ENCODE results near the gene CHST4.
A peak's percentile ranks its signal among the peaks of the same experiment; 100 is the strongest.

CHST4 gene

GRCh38 chr16:71526111-71526631, at the start of gene CHST4:
Gene CHST4 (plus strand): TSS chr16:71526426. CDS start chr16:71536678, 10,252 bp downstream.
- H3K9me3 Mint-ChIP-seq: no peaks in the 10 kb centered on the region
- H3K4me3 Mint-ChIP-seq: no peak within 1 kb of the TSS
- no peak within 1 kb of the TSS for H3K27ac Mint-ChIP-seq
- no peaks in the 10 kb centered on the region for H3K36me3 Mint-ChIP-seq (ENCODE audit: low read depth)
- intact Hi-C loops (cut with micrococcal nuclease): no loop called here
- peaks cover 16% of the 10 kb centered on the region for H3K27me3 Mint-ChIP-seq
- peaks cover 9% of the 10 kb centered on the region for H3K4me1 Mint-ChIP-seq (ENCODE audit: low read depth)

DNA sequence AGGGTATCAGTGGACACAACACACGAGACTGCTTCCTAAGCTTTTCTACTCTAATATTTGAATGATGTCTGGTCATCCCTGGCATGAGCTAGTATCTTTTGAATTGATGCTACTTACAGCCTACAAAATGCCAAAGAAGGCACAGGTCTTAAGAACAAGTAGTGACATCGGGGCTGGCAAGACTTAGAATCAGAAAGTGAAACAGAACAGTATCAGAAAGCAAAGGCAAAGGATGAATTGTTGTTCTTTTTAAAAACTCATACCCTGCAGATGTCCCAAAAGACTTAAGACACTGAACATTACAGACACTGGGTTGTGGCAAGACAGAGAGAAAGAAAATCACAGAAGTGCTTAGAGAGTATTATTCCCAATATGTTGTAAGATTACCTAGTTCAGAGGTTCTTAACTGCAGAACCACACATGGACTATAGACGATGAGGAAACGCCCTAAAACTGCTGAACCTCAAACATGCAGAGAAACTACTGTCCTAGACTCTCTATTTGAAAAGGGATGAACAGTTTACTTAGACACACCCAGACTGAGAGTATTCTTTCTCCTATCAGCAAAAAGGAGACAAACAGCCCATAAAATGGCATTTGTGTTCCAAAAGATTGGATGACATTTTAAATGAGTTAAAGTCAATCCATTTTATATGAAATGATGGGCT, 49.6 kb upstream of the CHST4 start:
- no peak overlapping the region for H3K4me3 Mint-ChIP-seq
- intact Hi-C loops (cut with micrococcal nuclease): no loop called here
- no peaks in the 10 kb centered on the region for H3K27me3 Mint-ChIP-seq
- H3K9me3 Mint-ChIP-seq: no peaks in the 10 kb centered on the region
- H3K36me3 Mint-ChIP-seq (ENCODE audit: low read depth): peaks cover 38% of the 10 kb centered on the region
- peaks cover 3% of the 10 kb centered on the region for H3K4me1 Mint-ChIP-seq (ENCODE audit: low read depth)
- no peak overlapping the region for H3K27ac Mint-ChIP-seq

DNA sequence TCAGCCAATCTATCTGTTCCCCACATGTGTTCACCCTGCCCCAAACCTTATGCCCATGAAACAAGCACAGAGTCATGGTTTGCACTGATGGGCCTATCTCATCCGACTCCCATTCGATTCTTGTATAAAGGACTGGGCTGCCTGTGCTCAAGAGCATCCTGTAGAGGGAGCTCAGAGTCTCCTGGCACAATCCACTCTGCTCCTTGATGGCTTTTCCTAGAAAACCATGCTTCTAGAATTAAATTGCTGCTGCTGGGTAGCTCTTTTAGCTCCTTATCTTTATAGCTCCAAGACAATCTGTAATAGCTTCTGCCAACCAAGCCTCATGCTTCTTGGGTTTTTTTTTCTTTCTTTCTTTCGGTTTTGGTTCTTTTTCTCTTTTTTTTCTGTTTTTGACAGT, 46.8 kb upstream of the CHST4 start:
- Mint-ChIP-seq H3K36me3 (ENCODE audit: low read depth) (peaks cover 38% of the 10 kb centered on the region), H3K27me3 (no peaks in the 10 kb centered on the region), H3K27ac (no peak overlapping the region), H3K9me3 (no peaks in the 10 kb centered on the region), H3K4me3 (no peak overlapping the region), H3K4me1 (ENCODE audit: low read depth) (peaks cover 16% of the 10 kb centered on the region)
- intact Hi-C loops (cut with micrococcal nuclease): no loop called here

DNA sequence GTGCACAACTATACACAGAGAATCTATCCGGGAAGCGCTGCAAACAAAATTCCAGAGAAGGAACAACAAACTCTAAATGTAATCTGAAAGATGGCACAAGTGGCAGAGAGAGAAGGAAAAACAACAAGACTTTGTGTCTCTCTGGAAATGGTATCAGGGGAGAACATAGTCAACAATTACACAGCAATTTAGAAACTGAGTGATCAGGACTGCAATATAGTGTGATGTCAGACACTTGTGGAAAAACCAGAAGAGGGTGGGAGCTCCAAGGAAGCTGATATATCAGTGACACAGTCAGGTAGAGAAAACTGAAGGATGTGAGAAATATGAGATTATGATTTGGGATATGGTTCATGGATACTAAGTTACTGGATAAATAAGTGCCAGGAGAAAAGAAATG, 45.3 kb upstream of the CHST4 start:
- H3K36me3 Mint-ChIP-seq (ENCODE audit: low read depth): peaks cover 29% of the 10 kb centered on the region
- H3K9me3 Mint-ChIP-seq: no peaks in the 10 kb centered on the region
- peaks cover 16% of the 10 kb centered on the region for H3K4me1 Mint-ChIP-seq (ENCODE audit: low read depth)
- intact Hi-C loops (cut with micrococcal nuclease): no loop called here
- no peak overlapping the region for H3K4me3 Mint-ChIP-seq
- H3K27me3 Mint-ChIP-seq: no peaks in the 10 kb centered on the region
- no peak overlapping the region for H3K27ac Mint-ChIP-seq

DNA sequence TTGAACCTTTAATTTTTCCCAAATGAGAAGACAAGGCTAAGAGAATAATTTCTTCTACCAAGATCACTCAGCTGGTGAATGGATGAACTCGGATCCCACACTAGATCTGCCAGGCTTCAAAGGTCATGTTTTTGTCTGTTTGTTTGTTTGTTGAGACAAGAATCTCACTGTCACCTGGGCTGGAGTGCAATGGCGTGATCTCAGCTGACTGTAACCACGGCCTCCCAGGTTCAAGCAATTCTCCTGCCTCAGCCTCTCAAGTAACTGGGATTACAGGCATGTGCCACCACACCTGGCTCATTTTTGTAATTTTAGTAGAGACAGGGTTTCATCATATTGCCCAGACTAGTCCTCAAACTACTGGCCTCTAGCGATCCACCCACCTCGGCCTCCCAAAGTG, 43.7 kb upstream of the CHST4 start:
- intact Hi-C loops (cut with micrococcal nuclease): no loop called here
- H3K36me3 Mint-ChIP-seq (ENCODE audit: low read depth): peaks cover 12% of the 10 kb centered on the region
- no peak overlapping the region for H3K27ac Mint-ChIP-seq
- H3K4me1 Mint-ChIP-seq (ENCODE audit: low read depth): peaks cover 16% of the 10 kb centered on the region
- H3K9me3 Mint-ChIP-seq: peaks cover 10% of the 10 kb centered on the region
- H3K4me3 Mint-ChIP-seq: no peak overlapping the region
- H3K27me3 Mint-ChIP-seq: peaks cover 3% of the 10 kb centered on the region

- Mint-ChIP-seq H3K4me1 (ENCODE audit: low read depth) (peaks cover 16% of the 10 kb centered on the region), H3K27ac (peak overlapping the region; percentile 87), H3K4me3 (peak overlapping the region; percentile 85), H3K9me3 (peaks cover 12% of the 10 kb centered on the region), H3K27me3 (peaks cover 3% of the 10 kb centered on the region), H3K36me3 (ENCODE audit: low read depth) (no peaks in the 10 kb centered on the region)
- intact Hi-C loops (cut with micrococcal nuclease): loop anchor here (1.0 kb wide), 1 partner anchor 22 kb away; the partner anchor contains the start of gene ZNF23
These were observed 42.0 kb upstream of the CHST4 start for GRCh38 chr16:71484006-71484893.

DNA sequence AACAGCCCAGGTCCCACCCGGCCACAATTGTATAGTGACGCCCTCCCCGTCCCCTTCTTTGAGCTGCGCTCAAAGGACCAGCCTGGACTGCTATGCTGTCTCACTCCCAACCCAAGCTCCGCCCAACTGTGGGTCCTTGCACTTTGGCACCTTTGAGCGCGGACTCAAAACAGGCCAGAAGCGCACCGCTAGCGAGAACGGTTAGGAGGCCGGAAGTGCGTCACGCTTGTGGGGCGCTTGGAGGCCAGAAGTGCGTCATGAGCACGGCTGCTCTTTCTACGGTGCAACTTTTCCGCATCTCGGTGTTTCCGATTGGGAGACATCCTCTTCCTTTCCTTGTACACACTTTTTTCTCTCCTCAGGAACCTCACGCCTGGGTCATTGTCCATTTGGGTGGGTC, 37.1 kb upstream of the CHST4 start, which contains the start of gene ZNF19:
Gene ZNF19, minus strand, starts transcription at position 203 of the 400 bp plus-strand sequence. CDS start 7,210 bp downstream, outside the sequence.
- Mint-ChIP-seq H3K27ac (no peak within 1 kb of the TSS), H3K9me3 (peaks cover 12% of the 10 kb centered on the region), H3K4me3 (no peak within 1 kb of the TSS), H3K36me3 (ENCODE audit: low read depth) (no peaks in the 10 kb centered on the region), H3K27me3 (peaks cover 3% of the 10 kb centered on the region), H3K4me1 (ENCODE audit: low read depth) (no peaks in the 10 kb centered on the region)
- intact Hi-C loops (cut with micrococcal nuclease): no loop called here

- intact Hi-C loops (cut with micrococcal nuclease): no loop called here
- no peak overlapping the region for H3K27ac Mint-ChIP-seq
- H3K9me3 Mint-ChIP-seq: peaks cover 12% of the 10 kb centered on the region
- H3K27me3 Mint-ChIP-seq: peaks cover 3% of the 10 kb centered on the region
- H3K36me3 Mint-ChIP-seq (ENCODE audit: low read depth): no peaks in the 10 kb centered on the region
- H3K4me1 Mint-ChIP-seq (ENCODE audit: low read depth): no peaks in the 10 kb centered on the region
- no peak overlapping the region for H3K4me3 Mint-ChIP-seq
These were observed 35.9 kb upstream of the CHST4 start for GRCh38 chr16:71490361-71490760.

- no peaks in the 10 kb centered on the region for H3K4me1 Mint-ChIP-seq (ENCODE audit: low read depth)
- no peak overlapping the region for H3K27ac Mint-ChIP-seq
- H3K36me3 Mint-ChIP-seq (ENCODE audit: low read depth): no peaks in the 10 kb centered on the region
- H3K27me3 Mint-ChIP-seq: peaks cover 2% of the 10 kb centered on the region
- intact Hi-C loops (cut with micrococcal nuclease): no loop called here
- peaks cover 12% of the 10 kb centered on the region for H3K9me3 Mint-ChIP-seq
- no peak overlapping the region for H3K4me3 Mint-ChIP-seq
These were observed 35.2 kb upstream of the CHST4 start for GRCh38 chr16:71491054-71491453.

GRCh38 chr16:71492786-71493185, 33.4 kb upstream of the CHST4 start:
- no peaks in the 10 kb centered on the region for H3K27me3 Mint-ChIP-seq
- peaks cover under 1% of the 10 kb centered on the region for H3K9me3 Mint-ChIP-seq
- no peaks in the 10 kb centered on the region for H3K4me1 Mint-ChIP-seq (ENCODE audit: low read depth)
- intact Hi-C loops (cut with micrococcal nuclease): no loop called here
- no peaks in the 10 kb centered on the region for H3K36me3 Mint-ChIP-seq (ENCODE audit: low read depth)
- no peak overlapping the region for H3K27ac Mint-ChIP-seq
- no peak overlapping the region for H3K4me3 Mint-ChIP-seq

DNA sequence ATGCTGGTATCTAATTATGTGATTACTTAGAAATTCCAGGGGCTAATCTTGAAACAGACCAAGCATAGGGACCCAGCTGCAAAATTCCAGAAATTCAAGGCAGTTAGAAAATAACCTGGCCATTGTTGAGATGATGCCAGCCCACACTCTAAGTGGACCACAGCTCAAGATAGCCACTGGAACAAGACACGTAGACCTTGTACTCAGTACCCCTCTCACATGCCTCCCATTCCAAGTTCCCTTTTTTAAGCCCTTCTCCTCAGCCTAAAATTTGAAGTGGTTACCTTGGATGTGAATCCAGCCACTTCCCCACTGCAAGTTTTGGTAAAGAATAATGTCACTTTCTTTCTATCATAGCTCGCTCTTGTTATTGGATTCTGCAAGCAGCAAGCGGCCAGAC, 33.0 kb upstream of the CHST4 start:
- H3K36me3 Mint-ChIP-seq (ENCODE audit: low read depth): no peaks in the 10 kb centered on the region

DNA sequence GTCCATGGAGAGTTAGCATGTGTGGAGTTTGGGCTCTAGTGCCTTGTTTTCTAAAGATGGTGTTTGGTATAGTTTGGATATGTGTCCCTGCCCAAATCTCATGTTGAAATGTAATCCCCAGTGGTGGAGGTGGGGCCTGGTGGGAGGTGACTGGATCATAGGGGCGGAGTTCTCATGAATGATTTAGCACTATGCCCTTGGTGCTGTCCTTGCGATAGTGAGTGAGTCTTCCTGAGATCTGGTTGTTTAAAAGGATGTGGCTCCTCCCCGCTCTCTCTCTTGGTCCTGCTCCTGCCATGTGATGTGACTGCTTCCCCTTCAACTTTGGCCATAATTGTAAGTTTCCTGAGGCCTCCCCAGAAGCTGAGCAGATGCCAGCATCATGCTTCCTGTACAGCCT, 28.2 kb upstream of the CHST4 start:
- H3K4me1 Mint-ChIP-seq (ENCODE audit: low read depth): no peaks in the 10 kb centered on the region
- intact Hi-C loops (cut with micrococcal nuclease): loop anchor here (5.0 kb wide), 1 partner anchor 36 kb away; the partner anchor contains the start of gene ZNF23
- no peaks in the 10 kb centered on the region for H3K36me3 Mint-ChIP-seq (ENCODE audit: low read depth)

More for the DNA sequence above, 33.0 kb upstream of the CHST4 start:
- Mint-ChIP-seq H3K9me3 (no peaks in the 10 kb centered on the region), H3K4me3 (no peak overlapping the region), H3K27ac (no peak overlapping the region), H3K27me3 (no peaks in the 10 kb centered on the region), H3K4me1 (ENCODE audit: low read depth) (no peaks in the 10 kb centered on the region)
- intact Hi-C loops (cut with micrococcal nuclease): no loop called here

GRCh38 chr16:71499775-71500364, 26.4 kb upstream of the CHST4 start:
- Mint-ChIP-seq H3K4me3 (no peak overlapping the region), H3K9me3 (no peaks in the 10 kb centered on the region), H3K36me3 (ENCODE audit: low read depth) (no peaks in the 10 kb centered on the region), H3K27ac (no peak overlapping the region), H3K27me3 (peaks cover 2% of the 10 kb centered on the region), H3K4me1 (ENCODE audit: low read depth) (no peaks in the 10 kb centered on the region)
- intact Hi-C loops (cut with micrococcal nuclease): loop anchor here (1.0 to 10.0 kb wide), 3 partner anchors 38 to 115 kb away; partner anchors contain the start of gene ZNF23

More for the DNA sequence above, 28.2 kb upstream of the CHST4 start:
- H3K27me3 Mint-ChIP-seq: peaks cover 2% of the 10 kb centered on the region
- H3K9me3 Mint-ChIP-seq: no peaks in the 10 kb centered on the region
- H3K4me3 Mint-ChIP-seq: no peak overlapping the region
- no peak overlapping the region for H3K27ac Mint-ChIP-seq

All from dendritic cell treated with granulocyte-macrophage colony-stimulating factor and Interleukin-4, amounts not matched to agents 40 ng/mL and 50 ng/mL, for 4 days (primary cell).